Astrocyte (in vitro differentiated cells and primary cell): Measurements from ENCODE around the gene TRIM43. TPM values are rescaled to one million over a fixed set of nuclear protein-coding genes. Genes with fewer than 3 reads are reported as not detected.
"Not testable (repeated sequence)": the region's sequence is repeated elsewhere in the genome, so short reads cannot be mapped to it uniquely, and the experiment has no call there.

Experiments used
- DNase-seq: peaks from one replicate; pipeline ENCODE4 v3.0.0-alpha.2; 2010; ENCODE audit warnings: low read depth
- FAIRE-seq: peaks from 2 replicates; lab custom pipeline; 2011; peaks lifted over from hg19 to GRCh38; lab: Jason Lieb, UNC
- H2AFZ ChIP-seq: 2 replicates; pipeline ENCODE4 v1.6.0; 2012; ENCODE audit warnings: low read depth, low read length, inconsistent platforms
- H3K27ac ChIP-seq: 2 replicates; pipeline ENCODE4 v1.5.1; 2011; ENCODE audit warnings: low read depth, low read length, inconsistent platforms
- H3K27me3 ChIP-seq: 2 replicates; pipeline ENCODE4 v1.6.0; 2011; ENCODE audit warnings: low read length, inconsistent platforms; ENCODE audit not compliant: insufficient read depth
- H3K36me3 ChIP-seq: 2 replicates; pipeline ENCODE4 v1.5.1; 2011; ENCODE audit warnings: low read length, inconsistent platforms; ENCODE audit not compliant: insufficient read depth
- H3K4me1 ChIP-seq: 2 replicates; pipeline ENCODE4 v1.5.1; 2011; ENCODE audit warnings: low read length, inconsistent platforms; ENCODE audit not compliant: insufficient read depth
- H3K4me2 ChIP-seq: 2 replicates; pipeline ENCODE4 v1.6.0; 2012; ENCODE audit warnings: low read length, inconsistent platforms
- H3K4me3 ChIP-seq: 2 replicates; pipeline ENCODE4 v1.5.1; 2011; ENCODE audit warnings: low read depth, mild to moderate bottlenecking, low read length, inconsistent platforms; ENCODE audit not compliant: insufficient read depth
- H3K79me2 ChIP-seq: 2 replicates; pipeline ENCODE4 v1.6.0; 2012; ENCODE audit warnings: mild to moderate bottlenecking, low read length, inconsistent platforms; ENCODE audit not compliant: insufficient read depth
- H3K9ac ChIP-seq: 2 replicates; pipeline ENCODE4 v1.6.0; 2012; ENCODE audit warnings: mild to moderate bottlenecking, low read length, inconsistent platforms
- H3K9me3 ChIP-seq: 2 replicates; pipeline ENCODE4 v1.5.1; 2012; ENCODE audit warnings: low read depth, mild to moderate bottlenecking, low read length, inconsistent platforms; ENCODE audit not compliant: insufficient read depth
- H4K20me1 ChIP-seq: 2 replicates; pipeline ENCODE4 v1.6.0; 2012; ENCODE audit warnings: low read length, inconsistent platforms; ENCODE audit not compliant: insufficient read depth
- H3K27ac Mint-ChIP-seq: one replicate; pipeline ENCODE4 v1.8.0; 2021; ENCODE audit warnings: mild to moderate bottlenecking, mixed read lengths; ENCODE audit not compliant: unreplicated experiment
- H3K27me3 Mint-ChIP-seq: one replicate; pipeline ENCODE4 v1.8.0; 2021; ENCODE audit warnings: low read depth, mixed read lengths; ENCODE audit not compliant: unreplicated experiment
- H3K36me3 Mint-ChIP-seq: one replicate; pipeline ENCODE4 v1.8.0; 2021; ENCODE audit warnings: low read depth, mixed read lengths; ENCODE audit not compliant: unreplicated experiment
- H3K4me1 Mint-ChIP-seq: one replicate; pipeline ENCODE4 v1.8.0; 2021; ENCODE audit warnings: low read depth, mixed read lengths; ENCODE audit not compliant: unreplicated experiment
- H3K4me3 Mint-ChIP-seq: one replicate; pipeline ENCODE4 v1.8.0; 2021; ENCODE audit warnings: mild to moderate bottlenecking, moderate library complexity, mixed read lengths; ENCODE audit not compliant: unreplicated experiment
- H3K9me3 Mint-ChIP-seq: one replicate; pipeline ENCODE4 v1.8.0; 2021; ENCODE audit warnings: mild to moderate bottlenecking, mixed read lengths; ENCODE audit not compliant: unreplicated experiment
- total RNA-seq: library from RNA; stranded (reverse); gene quantifications from 2 replicates; pipeline ENCODE4 v1.2.1, GENCODE V29; 2021

TRIM43 gene
- total RNA-seq, 1 donor from 2014 or later = 0.70 TPM

- DNase-seq (peak; percentile 88), FAIRE-seq (peak; percentile 94)
- H4K20me1 ChIP-seq, H2AFZ ChIP-seq, H3K27ac Mint-ChIP-seq, H3K4me3 ChIP-seq, H3K79me2 ChIP-seq, H3K4me3 Mint-ChIP-seq, H3K4me2 ChIP-seq, H3K9me3 Mint-ChIP-seq, H3K4me1 Mint-ChIP-seq, H3K4me1 ChIP-seq, H3K36me3 ChIP-seq, H3K36me3 Mint-ChIP-seq, H3K27me3 Mint-ChIP-seq, H3K9ac ChIP-seq, H3K27me3 ChIP-seq, H3K9me3 ChIP-seq: not testable (repeated sequence)
- peak overlapping the region; percentile 33 for H3K27ac ChIP-seq
These were observed 50.0 kb downstream of the TRIM43 start for GRCh38 chr2:95641787-95642186.

GRCh38 chr2:95642360-95642759 lies 50.6 kb downstream of the TRIM43 start:
- not testable (repeated sequence) for H3K9me3 ChIP-seq, H3K4me1 ChIP-seq, H3K9me3 Mint-ChIP-seq, H3K4me2 ChIP-seq, DNase-seq, H3K4me3 ChIP-seq, H3K36me3 ChIP-seq, H3K79me2 ChIP-seq, H3K4me3 Mint-ChIP-seq, H3K27ac Mint-ChIP-seq, FAIRE-seq, H3K36me3 Mint-ChIP-seq, H3K4me1 Mint-ChIP-seq, H3K27me3 ChIP-seq, H3K27me3 Mint-ChIP-seq, H2AFZ ChIP-seq, H3K9ac ChIP-seq, H4K20me1 ChIP-seq
- H3K27ac ChIP-seq = peak overlapping the region; percentile 56

- not testable (repeated sequence) for H3K4me1 ChIP-seq, H3K79me2 ChIP-seq, H3K27me3 Mint-ChIP-seq, DNase-seq, H3K4me3 Mint-ChIP-seq, H4K20me1 ChIP-seq, H3K9me3 ChIP-seq, H3K36me3 Mint-ChIP-seq, H3K9ac ChIP-seq, H3K27me3 ChIP-seq, H3K9me3 Mint-ChIP-seq, H3K4me2 ChIP-seq, H3K4me3 ChIP-seq, H3K4me1 Mint-ChIP-seq, H3K27ac ChIP-seq, H3K27ac Mint-ChIP-seq, H3K36me3 ChIP-seq, H2AFZ ChIP-seq
- FAIRE-seq = peak; percentile 52
These were observed 51.1 kb downstream of the TRIM43 start for GRCh38 chr2:95642951-95643350.

GRCh38 chr2:95645312-95645711 lies 53.5 kb downstream of the TRIM43 start:
- not testable (repeated sequence) for H3K9me3 Mint-ChIP-seq, H3K27ac Mint-ChIP-seq, H4K20me1 ChIP-seq, H2AFZ ChIP-seq, H3K36me3 ChIP-seq, H3K9me3 ChIP-seq, H3K4me2 ChIP-seq, H3K9ac ChIP-seq, H3K27ac ChIP-seq, H3K4me1 Mint-ChIP-seq, H3K36me3 Mint-ChIP-seq, H3K4me1 ChIP-seq, H3K4me3 ChIP-seq, H3K27me3 Mint-ChIP-seq, H3K4me3 Mint-ChIP-seq, H3K79me2 ChIP-seq, FAIRE-seq, H3K27me3 ChIP-seq, DNase-seq

- not testable (repeated sequence) for H3K36me3 ChIP-seq, H3K9me3 ChIP-seq, H3K4me1 Mint-ChIP-seq, H3K27ac ChIP-seq, H3K79me2 ChIP-seq, H3K4me3 Mint-ChIP-seq, DNase-seq, H3K9me3 Mint-ChIP-seq, H3K27me3 Mint-ChIP-seq, H4K20me1 ChIP-seq, H3K9ac ChIP-seq, H3K4me3 ChIP-seq, H2AFZ ChIP-seq, FAIRE-seq, H3K27ac Mint-ChIP-seq, H3K4me1 ChIP-seq, H3K36me3 Mint-ChIP-seq, H3K4me2 ChIP-seq, H3K27me3 ChIP-seq
These were observed 54.6 kb downstream of the TRIM43 start for GRCh38 chr2:95646274-95646994.

- H4K20me1 ChIP-seq, H3K9me3 Mint-ChIP-seq, H3K9me3 ChIP-seq, H3K27ac ChIP-seq, H3K4me1 Mint-ChIP-seq, H3K4me3 ChIP-seq, H3K79me2 ChIP-seq, H3K36me3 ChIP-seq, H3K4me1 ChIP-seq, H3K4me2 ChIP-seq, H3K27me3 ChIP-seq, H2AFZ ChIP-seq, DNase-seq, FAIRE-seq, H3K27ac Mint-ChIP-seq, H3K36me3 Mint-ChIP-seq, H3K4me3 Mint-ChIP-seq, H3K9ac ChIP-seq: not testable (repeated sequence)
- H3K27me3 Mint-ChIP-seq = peaks cover 14% of the 10 kb centered on the region
These were observed 57.2 kb downstream of the TRIM43 start for GRCh38 chr2:95648894-95649544.
